Heart right ventricle (tissue), 16 donors: ENCODE results near the gene FHIT. TPM values are rescaled to one million over a fixed set of nuclear protein-coding genes. Genes with fewer than 3 reads are reported as not detected.

Experiments
- ATAC-seq, 8 donors: fragments of 200-7000 bp; cut with Tn5 transposase; one replicate each; pipeline ENCODE4 v1.9.1; 2020; ENCODE audit warnings: mild to moderate bottlenecking in 8 of 8, moderate library complexity in 8 of 8, moderate number of reproducible peaks in 1 of 8
- DNase-seq, 2 donors: peaks; one replicate each; pipeline ENCODE4 v3.0.0-alpha.2; 2020
- H3K27ac ChIP-seq, 10 donors: fragments of 200-600 bp; sonication (generic) in 2 of 10; one replicate each; pipeline versions ENCODE4 v1.5.0 to v1.8.0; 2020 to 2022; ENCODE audit warnings: mild to moderate bottlenecking in 3 of 10
- H3K27me3 ChIP-seq, 7 donors: fragments of 200-600 bp; one replicate each; pipeline ENCODE4 v1.8.0; 2021 to 2022; ENCODE audit warnings: mild to moderate bottlenecking in 2 of 7
- H3K36me3 ChIP-seq, 9 donors: fragments of 200-600 bp; sonication (generic) in 1 of 9; one replicate each; pipeline versions ENCODE4 v1.5.0 to v1.8.0; 2020 to 2022; ENCODE audit warnings: mild to moderate bottlenecking in 2 of 9
- H3K4me1 ChIP-seq, 9 donors: fragments of 200-600 bp; sonication (generic) in 1 of 9; one replicate each; pipeline versions ENCODE4 v1.5.0 to v1.8.0; 2020 to 2022; ENCODE audit warnings: mild to moderate bottlenecking in 4 of 9
- H3K4me3 ChIP-seq, 10 donors: fragments of 200-600 bp; sonication (generic) in 2 of 10; one replicate each; pipeline versions ENCODE4 v1.5.0 to v1.8.0; 2020 to 2022; ENCODE audit warnings: mild to moderate bottlenecking in 7 of 10, moderate library complexity in 2 of 10
- H3K9me3 ChIP-seq, 11 donors: fragments of 200-600 bp in 10 of 11; sonication (generic) in 2 of 11; one replicate each; pipeline versions ENCODE4 v1.5.0 to v1.8.0; 2013 to 2022; ENCODE audit warnings: mild to moderate bottlenecking in 2 of 11, control low read depth in 1 of 11, moderate library complexity in 1 of 11
- WGBS, 2 donors: extraction: QIAGEN DNeasy Blood & Tissue Kit; methylation state at CpG; one replicate each; pipeline ENCODE4 v1.1.7; 2013; ENCODE audit warnings: inconsistent platforms in 1 of 2; 5-methylcytosine and 5-hydroxymethylcytosine counted together
- intact Hi-C, 10 donors: fragments of 100-400 bp; cut with DNase I; formaldehyde crosslinking; loops; one replicate each; pipeline versions ENCODE4 v1.11.1 to v1.14.2; 2022
- polyA plus RNA-seq, 2 donors: library from polyadenylated mRNA; stranded (reverse); fragments of 200-250 nt; gene quantifications; one replicate each; pipeline ENCODE4 v1.2.3, GENCODE V29; 2013
- total RNA-seq, 10 donors: library from RNA; stranded (reverse); fragmentation: NEBNext Ultra II Directional in 3 of 10; extraction: Animal tissue kit (Norgen Biotek cat#: 25700) in 3 of 10; gene quantifications; one replicate each; pipeline versions ENCODE4 v1.2.1 to v1.2.4, GENCODE V29; 2021 to 2023
- TF ChIP-seq, protein P1 (sequence below), 9 donors: fragments of 200-600 bp; sonication (generic) in 2 of 9; IDR thresholded peaks; one replicate each; pipeline versions ENCODE4 v1.5.0 to v1.8.0; 2021 to 2022; ENCODE audit warnings: antibody characterized with exemption in 9 of 9, mild to moderate bottlenecking in 5 of 9, moderate library complexity in 1 of 9
- donor health status: Arrhythmogenic right ventricular cardiomyopathy.
- donor health status: ischemic (EF 13 %, LVEDD 7.1; RV severe dilation, severe dysfunction).
- donor health status: healthy with polysubstance abuse.
- donor health status: DM: no; HTN: yes; CAD: no.
- donor health status: DM: no; HTN: no; CAD: no.
- donor health status: ischemic (EF 25% LVEDD 6.9; RV normal size, moderate dysfunction).
- donor health status: ischemic (EF 25% LVEDD 5.7; RV mildly dilated, moderate dysfunction).
- donor health status: healthy.
- donor health status: DM: yes; HTN: yes; CAD: no.
- donor health status: Ischemic cardiomyopathy.
- donor health status: ischemic (EF 35%, LVEDD 5.7; RV mildly dilated, moderate dysfunction).
- donor health status: nonischemic (EF 11% LVEDD 7.7; RV severe dilation, severe dysfunction).
- donor health status: DM: yes; HTN: yes; CAD: no.
- donor health status: PGD.
- donor health status: ischemic (EF 29% LVEDD 5.4; RV normal size, mild dysfunction).
- donor health status: nonischemic (EF 23%, LVEDD 6.1; RV moderate dilation, normal function).

Gene FHIT
- total and polyA plus RNA-seq, 12 donors, result 4.7 to 25.5 (median 18.3) TPM

DNA sequence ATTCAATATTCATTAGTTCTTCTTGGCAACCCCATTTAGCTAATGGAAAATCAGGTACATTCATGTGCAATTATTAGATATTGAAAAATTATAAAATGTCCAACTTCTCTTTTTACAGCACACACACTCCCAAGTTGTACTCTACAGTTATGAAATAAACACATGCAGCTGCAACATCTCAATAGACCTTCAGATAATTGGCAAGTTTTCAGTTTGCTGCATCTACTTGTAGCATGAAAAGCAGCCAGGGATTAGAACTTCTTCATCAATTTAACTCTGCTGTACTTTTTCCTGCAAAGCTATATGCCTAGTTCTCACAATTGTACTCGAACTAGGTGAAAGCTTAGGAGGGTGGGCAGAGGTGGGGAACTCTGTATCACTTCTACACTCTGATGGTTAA lies 46.6 kb upstream of the FHIT start:
- no peaks in the 10 kb centered on the region for H3K4me1 ChIP-seq
- no peak for ATAC-seq
- intact Hi-C loops, result no loop called here

DNA sequence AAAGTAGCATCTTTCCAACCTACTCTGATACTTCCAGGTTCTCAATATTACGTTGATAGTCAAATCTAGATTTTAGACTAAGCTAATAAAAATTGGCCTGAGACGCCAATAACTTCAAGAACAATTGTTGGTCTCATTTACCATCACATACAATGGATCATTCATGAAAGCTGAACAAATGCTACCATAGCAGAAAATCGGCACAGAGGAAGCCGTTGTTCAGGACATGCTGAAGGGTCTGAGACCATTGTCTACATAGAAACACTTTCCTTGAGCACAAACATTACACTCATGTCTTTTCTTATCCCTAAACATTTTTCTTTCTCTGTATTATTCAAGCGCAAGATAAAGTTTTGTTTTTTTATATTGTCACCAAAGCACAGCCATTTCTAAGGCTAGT lies 37.2 kb upstream of the FHIT start:
- Histone ChIP-seq H3K9me3 (no peaks in the 10 kb centered on the region), H3K36me3 (no peaks in the 10 kb centered on the region), H3K27me3 (peaks cover 0 to 4% (median 0%) of the 10 kb centered on the region in 7 donors), H3K4me1 (no peaks in the 10 kb centered on the region), H3K4me3 (no peak overlapping the region), H3K27ac (no peak overlapping the region)
- intact Hi-C loops, result no loop called here
- TF ChIP-seq, protein P1, sequence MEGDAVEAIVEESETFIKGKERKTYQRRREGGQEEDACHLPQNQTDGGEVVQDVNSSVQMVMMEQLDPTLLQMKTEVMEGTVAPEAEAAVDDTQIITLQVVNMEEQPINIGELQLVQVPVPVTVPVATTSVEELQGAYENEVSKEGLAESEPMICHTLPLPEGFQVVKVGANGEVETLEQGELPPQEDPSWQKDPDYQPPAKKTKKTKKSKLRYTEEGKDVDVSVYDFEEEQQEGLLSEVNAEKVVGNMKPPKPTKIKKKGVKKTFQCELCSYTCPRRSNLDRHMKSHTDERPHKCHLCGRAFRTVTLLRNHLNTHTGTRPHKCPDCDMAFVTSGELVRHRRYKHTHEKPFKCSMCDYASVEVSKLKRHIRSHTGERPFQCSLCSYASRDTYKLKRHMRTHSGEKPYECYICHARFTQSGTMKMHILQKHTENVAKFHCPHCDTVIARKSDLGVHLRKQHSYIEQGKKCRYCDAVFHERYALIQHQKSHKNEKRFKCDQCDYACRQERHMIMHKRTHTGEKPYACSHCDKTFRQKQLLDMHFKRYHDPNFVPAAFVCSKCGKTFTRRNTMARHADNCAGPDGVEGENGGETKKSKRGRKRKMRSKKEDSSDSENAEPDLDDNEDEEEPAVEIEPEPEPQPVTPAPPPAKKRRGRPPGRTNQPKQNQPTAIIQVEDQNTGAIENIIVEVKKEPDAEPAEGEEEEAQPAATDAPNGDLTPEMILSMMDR (IDR thresholded peaks at IDR 0.05), result no peak
- WGBS, 2 donors, result 87 to 94% methylated on average over 5 of the region's 5 CpGs
- DNase-seq, result no peak
- ATAC-seq, result no peak

More for the DNA sequence above, 46.6 kb upstream of the FHIT start:
- no peak overlapping the region for H3K4me3 ChIP-seq
- H3K27me3 ChIP-seq, result peaks cover 0 to 9% (median 0%) of the 10 kb centered on the region in 7 donors
- 65 to 74% methylated on average over 1 of the region's 1 CpG for WGBS, 2 donors
- no peak for DNase-seq
- no peaks in the 10 kb centered on the region for H3K9me3 ChIP-seq
- no peaks in the 10 kb centered on the region for H3K36me3 ChIP-seq
- TF ChIP-seq, protein P1 (IDR thresholded peaks at IDR 0.05), result no peak
- no peak overlapping the region for H3K27ac ChIP-seq

DNA sequence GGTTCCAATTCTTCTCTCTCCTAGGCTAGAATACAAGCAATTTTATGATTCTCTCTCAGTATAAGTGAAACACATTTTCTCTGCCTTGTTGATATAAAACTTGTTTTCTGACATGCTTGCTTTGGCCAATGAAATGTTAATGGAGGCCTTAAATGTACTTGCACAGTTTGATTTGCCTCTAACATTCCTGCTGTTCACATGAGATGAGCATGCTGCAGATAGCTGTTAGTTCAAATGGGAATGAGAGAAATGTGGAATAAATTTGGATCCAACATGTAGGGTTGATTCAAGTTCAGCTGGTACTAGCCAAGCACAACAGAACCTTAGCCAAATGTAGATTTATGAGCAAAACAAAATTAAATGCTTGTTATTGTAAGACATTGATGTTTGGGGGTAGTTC lies 32.6 kb upstream of the FHIT start:
- H3K36me3 ChIP-seq, result no peaks in the 10 kb centered on the region

DNA sequence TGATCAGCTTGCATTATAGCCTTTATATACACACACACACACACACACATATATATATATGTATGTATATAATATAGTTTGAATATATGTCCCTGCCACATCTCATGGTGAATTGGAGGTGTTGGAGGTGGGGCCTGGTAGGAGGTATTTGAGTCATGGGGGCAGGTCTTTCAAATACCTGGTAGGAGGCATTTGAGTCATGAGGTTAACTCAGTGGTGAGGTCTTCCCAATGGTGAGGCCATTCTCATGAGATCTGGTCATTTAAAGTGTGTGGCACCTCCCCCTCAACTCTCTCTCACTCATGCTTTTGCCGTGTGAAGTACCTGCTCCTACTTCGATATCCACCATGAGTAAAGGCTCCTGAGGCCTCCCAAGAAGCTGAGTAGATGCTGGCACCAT lies 27.5 kb upstream of the FHIT start:
- TF ChIP-seq, protein P1 (IDR thresholded peaks at IDR 0.05), result no peak
- Histone ChIP-seq H3K4me3 (no peak overlapping the region), H3K27ac (no peak overlapping the region), H3K27me3 (no peaks in the 10 kb centered on the region), H3K4me1 (no peaks in the 10 kb centered on the region), H3K36me3 (no peaks in the 10 kb centered on the region), H3K9me3 (no peaks in the 10 kb centered on the region)
- intact Hi-C loops, result no loop called here
- ATAC-seq (no peak), DNase-seq (no peak)
- 94 to 96% methylated on average over 2 of the region's 2 CpGs for WGBS, 2 donors

More for the DNA sequence above, 32.6 kb upstream of the FHIT start:
- no peaks in the 10 kb centered on the region for H3K4me1 ChIP-seq
- H3K27me3 ChIP-seq, result no peaks in the 10 kb centered on the region
- DNase-seq, result no peak
- no peak overlapping the region for H3K4me3 ChIP-seq
- TF ChIP-seq, protein P1 (IDR thresholded peaks at IDR 0.05), result no peak
- intact Hi-C loops, result no loop called here
- ATAC-seq, result no peak
- H3K9me3 ChIP-seq, result no peaks in the 10 kb centered on the region
- H3K27ac ChIP-seq, result no peak overlapping the region
